D721Med (cell line): ENCODE data around the gene KCNJ1.

Experiments used
- DNase-seq: peaks from one replicate; pipeline ENCODE4 v3.0.0; 2011; ENCODE audit warnings: low spot score; ENCODE audit not compliant: insufficient read length
- FAIRE-seq: peaks from 2 replicates; lab custom pipeline; 2011; peaks lifted over from hg19 to GRCh38; lab: Jason Lieb, UNC
- TF ChIP-seq, protein P1 (sequence below): IDR thresholded peaks from 2 replicates; pipeline ENCODE4 v1.5.1; 2012; ENCODE audit warnings: mild to moderate bottlenecking, control low read depth; ENCODE audit not compliant: insufficient read depth; ENCODE audit errors: missing control alignments

The KCNJ1 gene

GRCh38 chr11:128872094-128872493 lies 5.0 kb upstream of the KCNJ1 start:
- TF ChIP-seq, protein P1, sequence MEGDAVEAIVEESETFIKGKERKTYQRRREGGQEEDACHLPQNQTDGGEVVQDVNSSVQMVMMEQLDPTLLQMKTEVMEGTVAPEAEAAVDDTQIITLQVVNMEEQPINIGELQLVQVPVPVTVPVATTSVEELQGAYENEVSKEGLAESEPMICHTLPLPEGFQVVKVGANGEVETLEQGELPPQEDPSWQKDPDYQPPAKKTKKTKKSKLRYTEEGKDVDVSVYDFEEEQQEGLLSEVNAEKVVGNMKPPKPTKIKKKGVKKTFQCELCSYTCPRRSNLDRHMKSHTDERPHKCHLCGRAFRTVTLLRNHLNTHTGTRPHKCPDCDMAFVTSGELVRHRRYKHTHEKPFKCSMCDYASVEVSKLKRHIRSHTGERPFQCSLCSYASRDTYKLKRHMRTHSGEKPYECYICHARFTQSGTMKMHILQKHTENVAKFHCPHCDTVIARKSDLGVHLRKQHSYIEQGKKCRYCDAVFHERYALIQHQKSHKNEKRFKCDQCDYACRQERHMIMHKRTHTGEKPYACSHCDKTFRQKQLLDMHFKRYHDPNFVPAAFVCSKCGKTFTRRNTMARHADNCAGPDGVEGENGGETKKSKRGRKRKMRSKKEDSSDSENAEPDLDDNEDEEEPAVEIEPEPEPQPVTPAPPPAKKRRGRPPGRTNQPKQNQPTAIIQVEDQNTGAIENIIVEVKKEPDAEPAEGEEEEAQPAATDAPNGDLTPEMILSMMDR, result no peak
- FAIRE-seq (no peak), DNase-seq (no peak)

- TF ChIP-seq, protein P1, result no peak
- DNase-seq (no peak), FAIRE-seq (no peak)
Observed at GRCh38 chr11:128871168-128871610, 4.1 kb upstream of the KCNJ1 start.

GRCh38 chr11:128868841-128869671 lies 2.0 kb upstream of the KCNJ1 start:
- TF ChIP-seq, protein P1, result no peak
- FAIRE-seq, result no peak
- DNase-seq, result no peak

- TF ChIP-seq, protein P1, result no peak
- no peak for DNase-seq
- no peak for FAIRE-seq
Observed at GRCh38 chr11:128865490-128865889, 1.6 kb downstream of the KCNJ1 start.

GRCh38 chr11:128862908-128863660 lies 4.0 kb downstream of the KCNJ1 start:
- FAIRE-seq (no peak), DNase-seq (no peak)
- TF ChIP-seq, protein P1, result no peak

DNA sequence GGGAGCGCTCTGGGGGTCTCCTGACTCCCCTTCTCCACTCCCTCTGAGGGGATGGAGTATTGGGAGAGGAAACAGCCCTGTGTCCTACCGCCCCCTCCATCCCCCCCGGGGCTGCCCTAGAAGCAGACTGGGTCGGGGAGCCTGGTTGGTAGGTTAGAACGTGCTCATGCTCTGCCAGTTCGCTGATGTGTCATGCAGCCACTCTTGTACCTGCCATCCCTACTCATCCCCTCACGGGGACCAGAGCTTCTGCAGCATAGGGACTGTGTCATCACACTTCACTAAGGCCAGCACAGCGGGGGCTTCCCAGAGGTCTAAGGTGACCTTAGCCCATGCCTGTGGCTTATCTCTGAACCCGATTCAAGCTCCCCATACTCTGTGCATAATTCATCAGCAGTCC lies 4.7 kb downstream of the KCNJ1 start:
- no peak for DNase-seq
- TF ChIP-seq, protein P1, result no peak
- FAIRE-seq, result no peak
